Retinal pigment epithelial cell (primary cell): ENCODE results near the gene BCAS4.
A peak's percentile ranks its signal among the peaks of the same experiment; 100 is the strongest.
"Not testable (repeated sequence)": the region's sequence is repeated elsewhere in the genome, so short reads cannot be mapped to it uniquely, and the experiment has no call there.

Source experiments
- DNase-seq: peaks from one replicate; pipeline ENCODE4 v3.0.0-alpha.2; 2010; ENCODE audit warnings: low read depth
- H3K4me3 ChIP-seq: 2 replicates; pipeline ENCODE4 v1.5.1; 2011; ENCODE audit warnings: mild to moderate bottlenecking, low read length, control low read depth, moderate library complexity
- CTCF ChIP-seq: conservative IDR thresholded peaks from 2 replicates; pipeline ENCODE4 v1.5.1; 2011; ENCODE audit warnings: low read depth, low read length, control low read depth, inconsistent platforms

The BCAS4 gene

GRCh38 chr20:50788045-50788991, 6.5 kb upstream of the BCAS4 start:
- peak; percentile 48 for DNase-seq

DNA sequence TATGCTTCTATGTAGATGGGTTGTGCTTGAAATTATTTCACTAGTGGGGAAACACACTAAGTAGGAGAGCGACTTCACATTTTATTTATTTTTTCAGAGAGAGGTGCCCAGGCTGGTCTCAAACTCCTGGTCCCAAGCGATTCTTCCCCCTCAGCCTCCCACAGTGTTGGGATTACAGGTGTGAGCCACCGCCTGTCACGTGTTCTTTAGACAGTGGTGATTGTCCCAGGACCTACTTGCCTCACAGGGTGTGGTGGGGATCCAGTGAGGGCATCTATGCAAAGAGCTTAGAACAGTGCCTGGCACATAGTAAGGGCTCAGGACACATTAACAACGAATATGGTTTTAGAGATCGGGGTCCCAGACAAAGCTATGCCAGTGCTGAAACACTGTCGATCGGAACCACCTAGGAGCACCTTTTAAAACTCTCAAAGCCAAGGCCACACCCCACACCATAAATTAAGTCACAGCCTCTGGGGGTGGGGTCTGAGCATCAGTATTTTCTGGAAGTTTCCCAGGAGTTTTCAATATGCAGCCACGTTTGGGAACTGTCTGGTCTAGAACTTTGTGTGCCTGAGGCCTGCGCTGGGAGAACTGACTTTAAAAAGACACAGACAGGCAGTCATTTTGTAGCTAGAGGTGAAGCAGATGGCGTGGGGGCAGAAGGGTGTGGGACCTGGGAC, 4.8 kb upstream of the BCAS4 start:
- no peak for DNase-seq
- no peak overlapping the region for H3K4me3 ChIP-seq
- no peak for TF ChIP-seq CTCF

More at GRCh38 chr20:50788045-50788991, 6.5 kb upstream of the BCAS4 start:
- peak; percentile 84 for TF ChIP-seq CTCF
- no peak overlapping the region for H3K4me3 ChIP-seq

DNA sequence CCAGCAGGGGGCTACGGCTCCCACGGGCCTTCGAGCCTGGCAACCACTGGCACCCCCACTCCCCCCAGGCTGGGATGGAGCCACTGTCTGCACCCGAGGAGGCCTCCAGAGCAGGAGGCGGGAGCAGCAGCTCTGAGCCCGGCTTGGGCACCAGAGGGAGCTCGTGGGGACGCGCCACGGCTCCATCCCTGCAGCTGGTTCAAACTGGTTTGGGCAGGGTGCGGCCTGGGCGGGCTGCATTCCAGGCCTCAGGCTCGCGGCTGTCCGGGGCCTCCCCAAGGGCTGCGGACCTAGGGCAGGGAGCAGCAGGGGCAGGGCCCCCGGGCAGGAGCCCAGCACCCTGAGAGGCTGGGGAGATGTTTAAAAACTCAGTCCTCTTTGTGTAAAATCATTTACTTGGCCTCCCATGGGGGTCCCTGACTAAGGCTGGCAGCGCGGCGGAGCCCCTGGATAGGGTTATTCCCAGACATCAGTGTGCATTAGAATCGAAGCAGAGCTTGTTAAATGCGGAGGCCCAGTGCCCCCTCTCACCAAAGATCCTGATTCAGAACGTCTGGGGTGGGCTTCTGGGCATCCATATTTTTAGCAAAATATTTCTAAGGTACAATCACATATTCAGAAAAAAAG, 4.1 kb upstream of the BCAS4 start:
- no peak overlapping the region for H3K4me3 ChIP-seq
- peak; percentile 59 for DNase-seq
- peak; percentile 84 for TF ChIP-seq CTCF

DNA sequence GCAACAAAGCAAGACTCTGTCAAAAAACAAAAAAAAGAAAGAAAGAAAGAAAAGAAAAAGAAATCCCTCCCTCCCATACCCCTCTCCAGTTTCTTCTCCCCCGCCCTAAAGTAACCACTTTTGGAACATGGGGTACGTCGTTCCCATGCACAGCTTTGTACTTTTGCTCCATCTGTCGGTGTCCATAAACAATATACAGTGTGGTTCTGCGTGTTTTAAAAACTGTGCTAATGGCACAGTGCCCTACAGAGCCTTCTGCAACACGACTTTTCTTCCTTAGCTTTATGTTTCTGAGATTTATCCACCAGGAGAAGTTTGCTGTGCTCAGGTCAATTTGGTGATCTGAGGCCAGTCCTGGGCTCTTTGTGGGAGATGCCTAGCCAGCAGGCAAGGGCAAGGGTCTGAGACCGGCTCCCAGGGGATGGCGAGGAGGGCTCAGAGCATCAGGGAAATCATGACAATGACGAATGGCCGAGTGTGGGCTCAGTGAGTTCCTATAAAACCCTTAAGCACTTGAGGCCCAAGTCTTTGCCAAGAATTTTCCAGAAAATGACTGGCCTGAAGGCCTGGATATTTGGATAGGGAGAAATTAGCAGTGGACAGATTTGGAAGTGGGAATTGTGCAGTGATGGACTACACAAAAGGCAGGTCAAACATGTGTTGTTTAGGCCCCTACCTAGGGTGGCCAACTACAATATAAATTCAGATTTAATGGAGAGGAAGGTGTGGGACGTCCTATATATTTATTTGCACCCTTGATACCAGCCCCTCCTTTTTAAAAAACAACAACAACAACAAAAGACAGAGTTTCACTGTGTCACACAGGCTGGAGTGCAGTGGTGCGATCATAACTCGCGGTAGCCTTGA, 1.9 kb upstream of the BCAS4 start:
- no peak for TF ChIP-seq CTCF
- no peak overlapping the region for H3K4me3 ChIP-seq
- no peak for DNase-seq

- not testable (repeated sequence) for DNase-seq
- peak; percentile 48 for TF ChIP-seq CTCF
These were observed 1.3 kb upstream of the BCAS4 start for GRCh38 chr20:50793575-50794016.

GRCh38 chr20:50794181-50794845, 548 bp upstream of the BCAS4 start:
- no peak for DNase-seq
- peak overlapping the region; percentile 38 for H3K4me3 ChIP-seq
- TF ChIP-seq CTCF, result no peak

More at GRCh38 chr20:50793575-50794016, 1.3 kb upstream of the BCAS4 start:
- not testable (repeated sequence) for H3K4me3 ChIP-seq
